B cell (primary cell): ENCODE data around the gene SPOP. TPM values are rescaled to one million over a fixed set of nuclear protein-coding genes. Genes with fewer than 3 reads are reported as not detected.

Experiments used
- ATAC-seq: fragments of 200-7000 bp; cut with Tn5 transposase; one replicate; pipeline ENCODE4 v1.10.0; 2021; ENCODE audit warnings: low read depth, mild to moderate bottlenecking, moderate number of reproducible peaks, moderate library complexity
- CTCF ChIA-PET: fragments of 350-600 bp; sonication (Branson Sonifier 250); formaldehyde crosslinking; loops from one replicate; lab custom pipeline; 2021; ENCODE audit warnings: antibody characterized with exemption, inconsistent platforms; lab: Charles Lee
- POLR2A ChIA-PET: fragments of 350-600 bp; sonication (Branson Sonifier 250); formaldehyde crosslinking; loops from one replicate; lab custom pipeline; 2021; ENCODE audit warnings: antibody characterized with exemption; lab: Charles Lee
- DNase-seq: peaks from one replicate; pipeline ENCODE4 v3.0.0; 2013
- H2AFZ ChIP-seq: 2 replicates; pipeline ENCODE4 v1.6.1; 2012; ENCODE audit warnings: mild to moderate bottlenecking, low read depth, low read length; ENCODE audit not compliant: insufficient read depth, poor library complexity, severe bottlenecking
- H3K27ac ChIP-seq, 2 donors: 1 replicate in 1 of 2; 2 replicates in 1 of 2; pipeline ENCODE4 v1.5.1; 2012 to 2013; ENCODE audit warnings: low read length in 2 of 2, mild to moderate bottlenecking in 2 of 2, moderate library complexity in 1 of 2
- H3K27me3 ChIP-seq, 4 experiments: fragments of 200-600 bp in 1 of 4; sonication (generic) in 1 of 4; replicated peaks in 1 of 4; 1 replicate in 2 of 4; 2 replicates in 2 of 4; pipeline versions ENCODE4 v1.6.1 to v1.7.0; 2013 to 2016; ENCODE audit warnings: low read length in 3 of 4, mild to moderate bottlenecking in 2 of 4, mixed read lengths in 1 of 4, moderate library complexity in 1 of 4; ENCODE audit not compliant: insufficient read depth in 4 of 4, control insufficient read depth in 3 of 4; ENCODE audit errors: control extremely low read depth in 1 of 4
- H3K36me3 ChIP-seq, 2 experiments: replicated peaks in 1 of 2; 1 replicate in 1 of 2; 2 replicates in 1 of 2; pipeline versions ENCODE4 v1.6.1 to v1.7.1; 2013; ENCODE audit warnings: low read length in 1 of 2; ENCODE audit not compliant: insufficient read depth in 2 of 2, control insufficient read depth in 1 of 2; ENCODE audit errors: control extremely low read depth in 1 of 2, extremely low read depth in 1 of 2
- H3K4me1 ChIP-seq, 2 donors: fragments of 200-600 bp in 1 of 2; sonication (generic) in 1 of 2; 1 replicate in 1 of 2; 2 replicates in 1 of 2; pipeline versions ENCODE4 v1.5.1 to v1.6.1; 2013 to 2017; ENCODE audit warnings: low read length in 2 of 2; ENCODE audit not compliant: control insufficient read depth in 2 of 2, insufficient read depth in 2 of 2
- H3K4me2 ChIP-seq: replicated peaks from 2 replicates; pipeline ENCODE3; 2012; ENCODE audit warnings: mild to moderate bottlenecking, low read depth, low read length; ENCODE audit not compliant: poor library complexity, severe bottlenecking
- H3K4me3 ChIP-seq, 5 experiments: fragments of 200-600 bp in 1 of 5; sonication (generic) in 1 of 5; 1 replicate in 3 of 5; 2 replicates in 2 of 5; pipeline versions ENCODE4 v1.5.1 to v1.7.0; 2011 to 2016; ENCODE audit warnings: low read length in 4 of 5, mild to moderate bottlenecking in 4 of 5, low read depth in 2 of 5, control low read depth in 1 of 5, moderate library complexity in 1 of 5; ENCODE audit not compliant: insufficient read depth in 1 of 5; ENCODE audit errors: control extremely low read depth in 1 of 5, extremely low read depth in 1 of 5
- H3K79me2 ChIP-seq: fragments of 200-600 bp; sonication (generic); one replicate; pipeline ENCODE4 v1.6.0; 2016; ENCODE audit warnings: low read length; ENCODE audit not compliant: control insufficient read depth, insufficient read depth
- H3K9ac ChIP-seq: fragments of 200-600 bp; sonication (generic); 2 replicates; pipeline ENCODE4 v1.6.1; 2017; ENCODE audit warnings: mild to moderate bottlenecking, low read length, moderate library complexity
- H3K9me3 ChIP-seq, 3 donors: one replicate each; pipeline versions ENCODE4 v1.6.1 to v1.7.1; 2013; ENCODE audit warnings: low read length in 2 of 3; ENCODE audit not compliant: control insufficient read depth in 2 of 3, insufficient read depth in 1 of 3; ENCODE audit errors: control extremely low read depth in 1 of 3
- H4K20me1 ChIP-seq: 2 replicates; pipeline ENCODE4 v1.6.0; 2012; ENCODE audit warnings: mild to moderate bottlenecking, low read length; ENCODE audit not compliant: insufficient read depth, control insufficient read depth, poor library complexity, severe bottlenecking
- H3K27ac Mint-ChIP-seq: one replicate; pipeline ENCODE4 v1.8.0; 2021; ENCODE audit warnings: mixed read lengths
- H3K27me3 Mint-ChIP-seq: one replicate; pipeline ENCODE4 v1.8.0; 2021; ENCODE audit warnings: mixed read lengths
- H3K4me1 Mint-ChIP-seq: one replicate; pipeline ENCODE4 v1.8.0; 2021; ENCODE audit warnings: mixed read lengths
- H3K4me3 Mint-ChIP-seq: one replicate; pipeline ENCODE4 v1.8.0; 2021; ENCODE audit warnings: mixed read lengths
- H3K9me3 Mint-ChIP-seq: one replicate; pipeline ENCODE4 v1.8.0; 2022; ENCODE audit warnings: mixed read lengths; ENCODE audit not compliant: insufficient read depth
- EZH2 ChIP-seq: IDR thresholded peaks from 2 replicates; pipeline ENCODE4 v1.6.1; 2012; ENCODE audit warnings: borderline replicate concordance, low read depth, mild to moderate bottlenecking, moderate library complexity, low read length; ENCODE audit not compliant: insufficient read depth, poor library complexity, severe bottlenecking
- WGBS: methylation state at CpG from one replicate; pipeline ENCODE4 v1.1.5; 2013; ENCODE audit warnings: missing lambda C conversion rate; ENCODE audit not compliant: insufficient coverage; 5-methylcytosine and 5-hydroxymethylcytosine counted together
- intact Hi-C: fragments of 100-400 bp; cut with micrococcal nuclease; formaldehyde crosslinking; loops from one replicate; pipeline ENCODE4 v1.10.0; 2022
- polyA plus RNA-seq: library from polyadenylated mRNA; depleted of rRNA; stranded (reverse); fragments of >200 nt; gene quantifications from 2 replicates; pipeline ENCODE4 v1.2.3, GENCODE V29; 2012
- total RNA-seq, 2 donors: library from RNA; stranded (reverse); fragments of 120-200 nt in 1 of 2; gene quantifications; 1 replicate in 1 of 2; 2 replicates in 1 of 2; pipeline versions ENCODE4 v1.2.3 to v1.2.4, GENCODE V29; 2013 to 2022
- TF ChIP-seq, protein P1 (sequence below): fragments of 200-600 bp; IDR thresholded peaks from one replicate; pipeline ENCODE4 v1.8.0; 2022; ENCODE audit warnings: antibody characterized with exemption, mild to moderate bottlenecking

Gene SPOP
- total and polyA plus RNA-seq, 2 donors (not counting 1 experiment from before 2014, with no cell fraction given): 27.0 to 72.1 TPM

DNA sequence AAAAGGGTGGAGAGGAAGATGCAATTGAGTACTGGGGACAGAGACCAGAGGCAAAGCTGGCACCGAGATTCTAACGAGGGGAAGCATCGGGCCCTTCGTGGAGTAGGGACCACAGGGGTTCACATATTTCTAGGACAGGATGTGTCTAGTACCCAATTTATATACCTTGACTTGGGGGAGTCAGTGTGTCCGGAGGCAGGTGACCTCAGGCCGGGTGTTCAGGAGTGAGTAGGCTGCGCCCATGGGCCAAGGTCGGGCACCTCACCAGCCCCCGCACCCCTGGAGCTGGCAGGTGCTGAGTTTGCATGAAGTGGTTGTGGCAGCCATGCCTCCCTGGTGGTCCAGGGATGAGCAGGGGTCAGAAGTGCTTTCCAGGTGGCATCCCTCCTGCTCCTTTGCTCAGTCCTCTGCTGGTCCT, 110.8 kb downstream of the SPOP start:
- no peak for ATAC-seq
- DNase-seq: no peak
- POLR2A ChIA-PET: interaction anchor here (0.8 to 1.0 kb wide), 2 partner anchors 129 to 141 kb away, joined by 3 to 4 read pairs; partner anchors contain the start of gene SLC35B1
- no peak overlapping the region for H3K4me3 ChIP-seq
- H3K4me1 ChIP-seq: peaks cover 6 to 17% of the 10 kb centered on the region in 2 donors
- H3K36me3 ChIP-seq: no peaks in the 10 kb centered on the region
- no peak overlapping the region for H3K9ac ChIP-seq
- H3K4me2 ChIP-seq: no peak overlapping the region
- no peaks in the 10 kb centered on the region for H4K20me1 ChIP-seq
- no peaks in the 10 kb centered on the region for H3K79me2 ChIP-seq
- Mint-ChIP-seq H3K9me3 (no peaks in the 10 kb centered on the region), H3K27ac (no peak overlapping the region), H3K4me3 (no peak overlapping the region), H3K4me1 (peaks cover 19% of the 10 kb centered on the region), H3K27me3 (peaks cover 28% of the 10 kb centered on the region)
- no peaks in the 10 kb centered on the region for H3K9me3 ChIP-seq
- H3K27ac ChIP-seq: no peak overlapping the region
- intact Hi-C loops: loop anchor here (1.0 kb wide), 2 partner anchors 212 to 284 kb away; no protein-coding TSS in a partner anchor
- no peak for TF ChIP-seq EZH2
- TF ChIP-seq, protein P1, sequence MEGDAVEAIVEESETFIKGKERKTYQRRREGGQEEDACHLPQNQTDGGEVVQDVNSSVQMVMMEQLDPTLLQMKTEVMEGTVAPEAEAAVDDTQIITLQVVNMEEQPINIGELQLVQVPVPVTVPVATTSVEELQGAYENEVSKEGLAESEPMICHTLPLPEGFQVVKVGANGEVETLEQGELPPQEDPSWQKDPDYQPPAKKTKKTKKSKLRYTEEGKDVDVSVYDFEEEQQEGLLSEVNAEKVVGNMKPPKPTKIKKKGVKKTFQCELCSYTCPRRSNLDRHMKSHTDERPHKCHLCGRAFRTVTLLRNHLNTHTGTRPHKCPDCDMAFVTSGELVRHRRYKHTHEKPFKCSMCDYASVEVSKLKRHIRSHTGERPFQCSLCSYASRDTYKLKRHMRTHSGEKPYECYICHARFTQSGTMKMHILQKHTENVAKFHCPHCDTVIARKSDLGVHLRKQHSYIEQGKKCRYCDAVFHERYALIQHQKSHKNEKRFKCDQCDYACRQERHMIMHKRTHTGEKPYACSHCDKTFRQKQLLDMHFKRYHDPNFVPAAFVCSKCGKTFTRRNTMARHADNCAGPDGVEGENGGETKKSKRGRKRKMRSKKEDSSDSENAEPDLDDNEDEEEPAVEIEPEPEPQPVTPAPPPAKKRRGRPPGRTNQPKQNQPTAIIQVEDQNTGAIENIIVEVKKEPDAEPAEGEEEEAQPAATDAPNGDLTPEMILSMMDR: no peak
- H2AFZ ChIP-seq: no peak overlapping the region
- peaks cover 0 to 36% (median 7%) of the 10 kb centered on the region in 4 experiments for H3K27me3 ChIP-seq
- CTCF ChIA-PET: interaction anchor here (0.6 to 17.7 kb wide), 22 partner anchors 9 to 430 kb away, joined by 3 to 485 read pairs (median 3); partner anchors contain the start of genes SLC35B1 and SPOP
- WGBS: 92% methylated on average over 9 of the region's 9 CpGs

DNA sequence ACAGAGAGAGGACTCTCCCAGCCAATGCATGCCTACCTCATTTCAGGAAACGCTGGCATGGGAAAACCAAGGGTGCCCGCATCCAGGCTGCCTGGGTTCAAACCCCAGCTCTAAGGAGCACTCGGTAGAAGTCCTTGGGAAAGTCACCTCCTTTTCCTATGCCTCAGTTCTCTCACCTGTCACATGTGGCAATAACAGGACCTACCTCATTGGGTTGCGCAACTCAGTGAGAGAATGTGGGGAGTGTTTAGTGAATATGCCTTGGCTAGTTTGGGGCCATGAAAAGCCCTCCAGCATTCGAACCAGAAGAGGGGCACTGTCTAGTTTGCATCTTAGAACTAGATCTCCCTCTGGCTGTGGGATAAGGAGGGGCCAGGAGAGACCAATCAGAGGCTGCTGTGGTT, 111.2 kb downstream of the SPOP start:
- H3K27ac Mint-ChIP-seq: no peak overlapping the region
- ChIA-PET POLR2A (no interaction called here), CTCF (interaction anchor here (1.2 to 17.7 kb wide), 6 partner anchors 10 to 431 kb away, joined by 3 to 485 read pairs (median 10); partner anchors contain the start of gene SLC35B1)
- TF ChIP-seq, protein P1: no peak
- TF ChIP-seq EZH2: no peak
- Histone ChIP-seq H3K4me1 (peaks cover 6 to 17% of the 10 kb centered on the region in 2 donors), H4K20me1 (no peaks in the 10 kb centered on the region), H3K36me3 (no peaks in the 10 kb centered on the region), H2AFZ (no peak overlapping the region), H3K9me3 (no peaks in the 10 kb centered on the region), H3K27ac (no peak overlapping the region), H3K27me3 (peaks cover 0 to 34% (median 7%) of the 10 kb centered on the region in 4 experiments), H3K79me2 (no peaks in the 10 kb centered on the region), H3K9ac (no peak overlapping the region), H3K4me2 (no peak overlapping the region), H3K4me3 (no peak overlapping the region)
- H3K27me3 Mint-ChIP-seq: peaks cover 24% of the 10 kb centered on the region
- DNase-seq (no peak), ATAC-seq (no peak)
- intact Hi-C loops: loop anchor here (1.0 kb wide), 2 partner anchors 213 to 285 kb away; no protein-coding TSS in a partner anchor
- peaks cover 19% of the 10 kb centered on the region for H3K4me1 Mint-ChIP-seq
- no peaks in the 10 kb centered on the region for H3K9me3 Mint-ChIP-seq
- WGBS: 87% methylated on average over 5 of the region's 5 CpGs
- no peak overlapping the region for H3K4me3 Mint-ChIP-seq
